ENCODE data around the gene CABP5. TPM values are rescaled to one million over a fixed set of nuclear protein-coding genes. Genes with fewer than 3 reads are reported as not detected.

Gene CABP5
- total RNA-seq: not detected

DNA sequence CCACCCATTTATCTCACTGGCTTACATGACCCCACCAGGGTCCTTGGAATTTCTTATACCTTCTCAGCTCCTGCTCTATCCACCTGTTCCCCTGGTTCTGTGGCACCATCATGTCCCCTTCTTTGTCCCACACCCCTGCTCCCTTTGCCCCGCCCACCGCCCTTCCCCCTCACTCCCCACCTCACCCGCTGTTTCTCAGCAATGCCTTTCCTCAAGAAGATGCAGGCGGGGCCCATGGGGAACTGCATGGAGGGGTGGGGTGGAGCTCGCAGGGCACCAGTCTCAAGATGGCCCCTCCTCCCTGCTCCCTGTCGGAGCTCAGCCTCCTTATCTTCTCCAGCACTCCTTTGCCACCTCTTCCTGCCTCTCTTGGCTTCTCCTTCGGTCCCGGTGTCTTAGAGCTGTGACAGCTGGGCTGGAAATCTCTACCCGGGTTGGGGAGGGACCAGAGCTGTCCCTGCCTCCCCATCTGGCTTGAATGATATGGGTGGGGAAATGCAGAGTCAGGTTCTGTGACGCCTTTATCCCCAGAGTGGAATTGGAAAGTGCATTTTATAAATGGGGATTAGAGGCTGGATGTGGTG lies at the start of gene CABP5:
Gene CABP5, minus strand, starts transcription at position 405 of the 584 bp plus-strand sequence. Its CDS starts 157 bp downstream, at position 248.

GRCh38 chr19:47994209-47994802 lies 49.6 kb downstream of the CABP5 start, which contains the start of gene ELSPBP1:
Gene ELSPBP1, plus strand, starts transcription at chr19:47994632. Its CDS starts 14,036 bp downstream, at chr19:48008668.

DNA sequence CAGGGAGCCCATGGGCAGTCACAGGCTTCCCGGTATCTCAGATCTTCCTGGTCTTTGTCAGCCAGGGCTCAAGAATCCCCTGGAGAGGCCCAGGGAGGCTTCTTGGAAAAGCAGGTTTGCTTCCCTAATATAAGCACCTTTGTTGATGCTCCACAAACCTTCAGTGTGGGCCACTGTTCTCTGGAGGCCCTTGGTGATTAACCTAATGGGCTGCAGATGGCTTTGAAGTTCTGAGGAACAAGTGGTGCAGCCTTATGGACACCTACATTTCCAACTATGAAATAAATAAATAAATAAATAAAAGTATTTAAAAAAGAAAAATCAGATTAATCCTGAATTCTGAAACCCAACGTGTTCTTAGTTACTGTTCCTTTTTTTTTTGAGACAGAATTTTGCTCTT lies 51.8 kb downstream of the CABP5 start, which contains the start of gene BSPH1:
Gene BSPH1, minus strand, starts transcription at position 101 of the 400 bp plus-strand sequence. Its CDS starts 89 bp downstream, at position 12.

Other genes with a start within 250 kb of the CABP5 start
- gene TPRX1, start 239.5 kb downstream of the CABP5 start, total RNA-seq: not detected
- gene CRX, start 222.1 kb downstream of the CABP5 start, total RNA-seq: not detected
- not detected for gene TPRX2, start 184.8 kb downstream of the CABP5 start, total RNA-seq
- gene SULT2A1, start 157.8 kb downstream of the CABP5 start, total RNA-seq: 0.41 TPM
- gene BSPH1, start 51.9 kb downstream of the CABP5 start, total RNA-seq: not detected
- gene ELSPBP1, start 49.4 kb downstream of the CABP5 start, total RNA-seq: not detected
- 20.6 TPM for gene PLA2G4C, start 66.7 kb upstream of the CABP5 start, total RNA-seq
- 54.3 TPM for gene LIG1, start 126.3 kb upstream of the CABP5 start, total RNA-seq
- 9.8 TPM for gene ZSWIM9, start 126.6 kb upstream of the CABP5 start, total RNA-seq
- 57.4 TPM for gene CARD8, start 211.8 kb upstream of the CABP5 start, total RNA-seq
- gene ZNF114, start 226.0 kb upstream of the CABP5 start, total RNA-seq: 7.4 TPM

Measured in metanephros (tissue), 1 donor.